IPS-NIHi11 (cell line): ENCODE data around the gene CBFB.
"Not testable (repeated sequence)": the region's sequence is repeated elsewhere in the genome, so short reads cannot be mapped to it uniquely, and the experiment has no call there.

Source experiments
- DNase-seq: peaks from one replicate; pipeline ENCODE4 v3.0.0; 2012; ENCODE audit warnings: mixed read lengths, low spot score

CBFB gene

DNA sequence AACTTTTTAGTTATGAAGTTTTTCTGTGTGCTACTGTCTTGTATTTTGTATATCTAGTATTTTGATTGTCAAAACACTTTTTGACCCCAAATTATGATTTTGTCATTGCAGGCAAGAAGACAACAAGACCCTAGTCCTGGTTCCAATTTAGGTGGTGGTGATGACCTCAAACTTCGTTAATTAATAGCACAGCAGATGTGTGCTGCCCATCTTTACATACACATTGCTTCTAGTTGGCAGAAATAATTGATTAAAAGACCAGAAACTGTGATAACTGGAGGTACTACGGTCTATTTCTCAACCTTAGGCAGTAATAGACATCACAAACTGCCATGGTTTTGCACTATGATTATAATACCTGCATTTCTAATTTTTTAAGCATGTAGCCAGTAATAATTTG lies 69.7 kb downstream of the CBFB start:
- no peak for DNase-seq

DNA sequence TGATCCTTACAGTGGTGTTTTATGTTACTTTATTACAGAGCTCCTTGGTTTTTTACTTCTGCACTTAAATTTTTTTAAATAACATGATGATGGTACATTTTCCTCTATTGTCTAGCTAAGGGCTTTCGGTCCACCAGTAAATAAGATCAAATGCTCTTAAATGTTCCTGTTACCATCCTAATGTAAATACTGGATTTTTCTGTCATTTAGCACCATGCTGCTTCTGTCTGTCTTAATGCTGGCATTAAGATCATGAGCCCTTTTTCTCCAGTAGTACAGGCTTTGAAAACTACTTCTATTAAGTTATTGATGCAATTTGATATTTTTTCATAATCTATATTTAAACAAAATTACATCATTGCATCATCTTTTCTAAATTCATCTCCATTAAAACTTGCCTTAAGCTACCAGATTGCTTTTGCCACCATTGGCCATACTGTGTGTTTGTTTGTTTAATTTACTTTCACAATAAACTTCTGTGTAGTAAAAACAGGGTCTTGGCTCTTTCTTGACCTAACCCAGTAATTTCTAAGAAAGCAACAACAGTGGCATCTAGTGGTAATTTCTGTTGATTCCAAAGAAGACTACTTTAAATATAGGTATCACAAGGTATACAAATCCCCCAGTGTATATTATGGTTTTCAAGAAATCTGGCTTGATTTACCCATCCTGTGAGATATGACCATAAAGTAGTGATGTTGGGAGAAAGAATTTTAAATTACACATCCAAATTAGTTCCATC lies 71.8 kb downstream of the CBFB start:
- DNase-seq: no peak

DNA sequence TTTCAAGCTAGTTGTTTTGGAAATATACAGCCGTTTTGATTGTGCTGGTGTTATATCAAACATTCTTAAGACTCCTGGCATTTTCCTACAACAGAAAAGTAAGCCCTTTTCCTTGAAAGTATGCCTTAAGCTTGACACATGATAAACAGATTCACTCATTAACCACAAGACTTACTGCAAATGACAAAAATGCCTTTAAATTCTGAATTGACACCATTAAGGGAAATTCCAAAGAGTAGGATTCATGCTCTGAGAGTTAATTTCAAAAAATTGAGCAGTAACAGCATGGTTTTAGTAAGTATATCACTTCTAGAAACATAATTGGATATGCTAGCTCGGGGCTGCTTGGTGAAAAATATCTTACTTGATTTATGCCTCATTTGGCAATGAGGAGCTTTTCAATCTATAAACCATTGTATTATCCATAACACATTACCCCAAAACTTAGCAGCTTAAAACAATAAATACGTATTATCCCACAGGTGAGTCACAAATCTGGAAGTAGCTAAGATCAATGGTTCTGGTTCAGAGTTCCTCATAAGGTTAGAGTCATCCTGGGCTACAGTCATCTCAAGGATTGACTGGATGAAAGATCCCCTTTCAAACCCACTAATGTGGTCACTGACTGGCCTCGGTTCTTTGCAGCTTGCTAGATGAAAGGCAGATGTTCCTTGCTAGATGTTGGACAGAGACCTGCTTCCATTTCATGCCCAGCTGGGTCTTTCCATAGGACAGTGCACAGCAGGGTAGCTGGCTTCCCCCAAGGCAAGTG lies 72.5 kb downstream of the CBFB start:
- DNase-seq: no peak

DNA sequence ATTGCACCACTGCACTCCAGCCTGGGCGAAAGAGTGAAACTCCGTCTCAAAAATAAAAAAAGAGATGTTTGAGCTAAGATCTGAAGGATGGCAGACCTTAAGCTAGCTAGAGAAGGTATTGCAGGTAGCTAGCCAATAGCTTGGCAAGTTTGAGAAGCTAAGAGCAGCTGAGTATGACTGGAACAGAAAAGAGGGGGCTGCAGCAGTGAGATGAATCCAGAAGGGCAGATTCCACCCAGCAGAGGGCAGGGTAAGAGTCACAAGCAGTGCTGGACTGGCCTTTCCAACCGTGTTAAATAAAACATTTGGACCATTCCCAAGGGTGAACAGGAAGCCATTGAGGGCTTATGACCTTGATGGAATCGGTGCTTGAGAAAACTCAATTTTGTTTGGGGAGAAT lies 75.1 kb downstream of the CBFB start:
- peak; percentile 54 for DNase-seq

DNA sequence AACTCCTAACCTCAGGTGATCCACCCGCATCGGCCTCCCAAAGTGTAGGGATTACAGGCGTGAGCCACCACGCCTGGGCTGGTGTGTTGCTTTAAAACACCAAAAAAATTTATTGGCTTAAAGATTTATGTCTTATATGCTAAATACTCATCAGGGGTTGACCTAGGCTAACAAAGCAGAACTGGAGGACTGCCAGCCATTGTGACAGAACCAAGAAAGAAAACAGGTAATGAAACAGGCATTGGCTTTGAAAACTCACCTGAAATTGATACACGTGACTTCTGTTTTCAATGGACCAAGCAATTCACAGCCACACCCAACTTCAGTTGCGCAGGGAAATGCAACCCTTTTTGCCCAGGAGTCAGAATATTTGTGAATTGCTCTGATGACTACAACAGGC lies 75.9 kb downstream of the CBFB start:
- no peak for DNase-seq

DNA sequence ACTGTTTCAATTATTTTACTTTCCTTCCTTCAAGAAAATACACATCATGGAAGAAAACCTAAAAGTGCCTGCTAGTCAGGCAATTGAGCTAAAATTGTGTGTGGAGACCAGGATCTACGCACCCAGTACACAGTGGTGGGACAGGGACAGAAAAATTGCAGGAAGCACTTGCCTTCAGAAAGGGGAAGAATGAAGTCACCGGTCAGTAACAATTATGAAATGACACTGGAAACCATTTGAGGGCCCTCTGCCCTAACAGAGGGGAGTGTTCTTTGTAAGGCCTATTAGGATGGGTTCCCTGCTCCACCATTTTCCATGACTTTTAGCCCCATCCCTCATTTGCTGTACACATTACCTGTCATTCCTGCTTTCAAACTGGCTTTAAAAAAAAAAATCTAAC lies 76.3 kb downstream of the CBFB start:
- DNase-seq: no peak

DNA sequence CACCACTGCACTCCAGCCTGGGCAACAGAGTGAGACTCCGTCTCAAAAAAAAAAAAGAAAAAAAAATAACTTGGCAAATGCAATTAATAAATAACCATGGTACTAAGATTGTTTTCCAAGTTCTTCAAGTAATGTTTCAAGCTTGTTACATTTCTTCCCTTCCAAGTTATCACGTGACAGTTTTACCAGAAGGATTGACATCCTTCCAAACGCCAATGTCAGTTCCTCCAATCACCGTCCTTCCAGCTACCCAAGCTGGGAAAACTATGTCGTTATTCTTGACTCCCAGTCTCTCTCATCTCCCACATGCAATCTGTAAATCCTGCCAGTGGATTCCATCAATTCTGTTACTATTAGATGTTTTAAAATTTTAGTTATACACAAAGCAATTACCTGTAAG lies 76.9 kb downstream of the CBFB start:
- no peak for DNase-seq

DNA sequence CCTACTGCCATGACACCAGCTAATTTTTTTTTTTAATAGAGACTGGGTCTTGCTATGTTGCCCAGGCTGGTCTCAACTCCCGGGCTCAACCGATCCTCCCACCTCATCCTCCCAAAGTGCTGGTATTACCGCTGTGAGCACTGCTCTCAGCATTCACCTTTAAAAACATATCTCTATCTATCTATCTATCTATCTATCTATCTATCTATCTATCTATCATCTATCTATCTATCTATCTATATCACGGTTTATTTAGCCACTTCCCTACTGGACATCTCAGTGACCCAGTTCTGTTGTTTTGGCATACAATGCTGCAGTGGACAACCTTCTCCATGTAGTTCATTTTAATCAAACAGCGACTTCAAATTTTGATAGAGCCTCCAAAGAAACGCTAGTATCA lies 79.5 kb downstream of the CBFB start:
- no peak for DNase-seq

DNA sequence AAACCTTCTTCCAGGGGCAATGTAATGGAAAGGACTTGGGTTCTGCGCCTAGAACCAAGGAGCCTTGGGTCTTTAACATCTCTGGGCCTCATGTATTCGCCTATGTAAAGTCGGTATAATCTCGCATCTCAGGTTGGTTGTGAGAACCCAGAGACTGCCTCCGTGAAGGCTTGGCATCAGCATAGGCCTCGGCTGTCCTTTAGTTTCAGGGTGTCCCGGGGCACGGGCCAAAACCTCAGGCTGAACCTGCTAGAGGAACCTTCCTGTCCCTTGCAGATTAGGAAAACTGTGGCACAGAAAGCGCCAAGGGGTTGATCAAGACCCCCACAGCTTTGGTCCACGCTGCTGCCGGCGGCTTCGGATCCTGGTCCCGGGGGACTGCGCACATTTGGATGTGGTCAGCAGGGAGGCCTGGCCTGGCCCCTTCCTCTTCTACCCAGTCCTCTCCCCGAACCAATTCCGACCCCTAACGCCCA lies 80.0 kb downstream of the CBFB start:
- DNase-seq: no peak

DNA sequence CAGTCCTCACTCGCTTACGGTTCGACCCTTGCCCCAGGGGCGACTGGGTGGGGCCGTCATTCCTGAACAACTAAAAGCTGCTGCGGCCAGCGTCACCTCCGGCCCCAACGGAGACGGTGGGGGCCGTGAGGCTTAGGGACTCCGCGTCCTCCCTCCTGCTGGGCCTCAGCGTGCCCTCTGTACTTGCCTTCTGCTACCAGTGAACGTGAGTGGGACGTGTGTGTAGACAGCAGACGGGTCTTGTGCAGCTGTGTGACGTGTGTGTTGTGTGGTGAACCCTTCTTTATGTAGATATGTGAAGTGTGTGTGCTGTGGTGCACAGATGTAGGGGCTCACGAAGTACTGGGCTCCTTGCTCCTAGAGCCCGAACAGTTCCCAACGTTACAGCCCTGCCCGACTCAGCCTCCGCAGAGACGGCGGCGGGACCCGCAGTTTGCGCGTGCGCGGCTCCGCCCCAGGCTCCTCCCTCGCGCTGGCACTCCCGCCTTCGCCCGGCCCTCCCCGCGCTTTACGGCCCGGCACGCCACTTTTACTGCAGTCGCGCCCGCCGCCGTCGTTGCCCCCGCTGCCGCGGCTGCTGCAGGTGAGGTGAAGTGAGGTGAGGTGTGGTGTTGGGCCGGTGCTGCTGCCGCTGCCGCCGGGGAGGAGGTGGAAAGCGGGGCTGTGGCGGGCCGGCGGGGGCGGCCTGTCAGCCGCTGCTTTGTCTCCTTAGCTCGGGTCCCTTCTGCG lies 80.6 kb downstream of the CBFB start, which contains the start of gene PHAF1:
Gene PHAF1, plus strand, starts transcription at position 535 of the 729 bp plus-strand sequence. CDS start 235 bp downstream, outside the sequence.
- DNase-seq: peak; percentile 100

DNA sequence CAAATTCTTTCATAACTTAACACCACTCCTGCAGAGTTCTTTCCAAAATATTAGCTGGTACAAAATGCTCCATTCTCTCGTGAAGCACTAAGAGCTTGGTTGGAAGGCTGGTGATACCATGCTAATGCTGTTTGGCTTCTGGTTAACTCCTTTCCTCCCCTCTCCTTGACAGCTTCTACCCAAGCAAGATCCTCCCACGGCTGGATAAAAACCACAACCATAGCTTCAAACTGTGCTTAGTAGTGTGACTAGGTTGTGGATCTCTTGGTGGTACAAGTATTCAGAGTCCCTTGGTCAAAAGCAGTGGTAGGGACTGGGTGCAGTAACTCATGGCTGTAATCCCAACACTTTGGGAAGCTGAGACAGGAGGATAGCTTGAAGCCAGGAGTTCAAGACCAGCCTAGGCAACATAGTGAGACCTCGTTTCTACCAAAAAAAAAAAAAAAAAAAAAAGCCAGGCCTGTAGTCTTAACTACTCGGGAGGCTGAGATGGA lies 83.0 kb downstream of the CBFB start:
- DNase-seq: no peak

DNA sequence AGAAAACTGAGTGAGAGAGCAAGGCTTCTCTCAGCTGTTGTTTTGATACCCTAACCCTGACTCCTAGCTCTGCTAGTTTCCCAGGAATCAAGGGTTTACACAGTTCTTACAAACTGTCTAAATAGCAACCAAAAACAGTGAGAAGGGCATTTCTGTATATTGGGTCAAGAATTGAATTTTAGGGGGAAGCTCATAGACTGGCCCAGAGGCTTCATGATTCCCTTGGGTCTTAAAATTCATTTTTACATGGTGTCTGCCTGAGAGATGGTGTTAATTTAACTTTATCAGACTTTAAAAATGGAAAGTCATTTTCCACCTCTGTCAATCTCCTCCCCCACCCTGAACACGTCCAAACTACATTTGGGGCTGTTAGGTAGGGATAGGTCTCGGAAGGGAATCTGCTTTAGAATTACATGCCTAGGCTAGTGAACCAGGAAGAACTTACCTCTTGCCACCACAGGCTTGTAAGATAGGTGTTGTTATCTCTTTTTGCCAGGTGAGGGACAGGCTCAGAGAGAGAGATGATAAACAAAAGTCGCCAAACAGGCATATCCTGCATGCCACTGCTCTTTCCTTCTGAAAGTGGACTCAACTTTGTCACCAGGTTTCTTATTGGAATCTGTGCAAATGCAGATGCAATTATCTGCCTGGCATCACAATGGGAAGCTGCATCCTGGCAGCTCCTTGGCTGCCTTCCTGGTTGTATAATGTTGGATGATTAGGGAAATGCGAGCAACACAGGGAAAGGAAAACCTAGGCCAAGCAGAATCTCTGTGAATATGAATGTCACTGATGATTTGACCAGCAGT lies 83.8 kb downstream of the CBFB start:
- no peak for DNase-seq

DNA sequence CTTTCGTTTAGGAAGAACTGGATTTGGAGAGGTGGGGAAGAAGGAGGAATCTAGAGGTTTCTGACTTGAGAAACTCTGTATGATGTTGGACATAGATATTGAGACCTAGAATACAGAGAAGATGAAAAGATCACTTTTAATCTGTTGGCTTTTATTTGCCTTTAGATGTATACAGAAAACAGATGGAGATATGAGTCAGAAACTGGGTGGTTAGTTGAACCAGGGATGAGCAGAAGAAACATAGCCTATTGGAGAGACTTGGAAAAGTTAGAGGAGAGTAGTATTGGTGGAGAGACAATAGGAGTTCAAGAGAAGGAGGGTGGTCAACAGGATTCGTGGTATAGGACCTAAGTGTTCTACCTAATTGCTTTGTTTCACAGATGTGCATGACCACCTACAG lies 85.8 kb downstream of the CBFB start:
- DNase-seq: no peak

DNA sequence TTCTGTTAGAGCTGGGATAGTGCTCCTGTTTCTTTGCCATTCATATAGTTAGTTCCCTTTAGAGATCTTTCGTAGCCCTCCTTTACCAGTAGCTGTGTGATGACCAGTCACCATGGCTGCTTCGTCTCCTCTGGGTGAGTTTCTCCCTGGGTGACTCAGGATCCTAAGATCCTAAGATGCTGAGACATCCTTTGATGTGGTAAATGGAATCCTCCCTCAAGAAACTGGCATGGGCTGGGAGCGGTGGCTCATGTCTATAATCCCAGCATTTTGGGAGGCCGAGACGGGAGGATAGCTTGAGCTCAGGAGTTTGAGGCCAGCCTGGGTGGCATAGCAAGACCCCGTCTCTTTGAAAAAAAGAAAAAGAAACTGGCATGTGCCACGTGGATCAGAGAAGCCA lies 86.7 kb downstream of the CBFB start:
- DNase-seq: no peak

DNA sequence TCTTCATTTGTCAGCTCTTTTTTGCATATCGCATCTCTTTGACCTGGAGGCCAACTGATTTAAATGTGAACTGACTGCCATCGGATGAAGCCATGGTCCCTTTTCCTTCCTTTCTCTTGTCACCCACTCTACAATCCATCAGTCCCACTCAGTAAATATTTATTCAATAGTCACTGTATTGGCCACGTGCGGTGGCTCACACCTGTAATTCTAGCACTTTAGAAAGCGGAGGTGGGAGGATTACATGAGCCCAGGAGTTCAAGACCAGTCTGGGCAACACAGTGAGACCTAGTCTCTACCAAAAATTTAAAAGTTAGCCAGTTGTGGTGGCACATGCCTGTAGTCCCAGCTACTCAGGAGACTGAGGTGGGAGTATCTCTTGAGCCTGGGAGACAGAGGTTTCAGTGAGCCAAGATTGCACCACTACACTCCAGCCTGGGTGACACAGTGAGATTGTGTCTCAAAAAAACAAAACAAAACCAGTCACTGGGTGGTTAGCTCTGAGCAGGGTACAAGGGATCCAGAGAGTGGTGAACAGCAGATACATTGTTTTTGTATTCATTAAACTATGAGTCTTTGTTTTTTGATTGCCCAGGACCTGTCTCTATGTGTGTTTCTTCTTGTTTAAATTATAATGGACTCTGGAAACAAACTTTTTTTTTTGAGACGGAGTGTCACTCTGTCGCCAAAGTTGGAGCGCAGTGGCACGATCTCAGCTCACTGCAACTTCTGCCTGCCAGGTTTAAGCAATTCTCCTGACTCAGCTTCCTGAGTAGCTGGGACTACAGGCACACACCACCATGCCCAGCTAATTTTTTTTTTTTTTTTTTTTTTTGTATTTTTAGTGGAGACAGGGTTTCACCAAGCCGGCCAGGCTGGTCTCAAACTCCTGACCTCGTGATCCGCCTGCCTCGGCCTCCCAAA lies 87.7 kb downstream of the CBFB start:
- DNase-seq: no peak

DNA sequence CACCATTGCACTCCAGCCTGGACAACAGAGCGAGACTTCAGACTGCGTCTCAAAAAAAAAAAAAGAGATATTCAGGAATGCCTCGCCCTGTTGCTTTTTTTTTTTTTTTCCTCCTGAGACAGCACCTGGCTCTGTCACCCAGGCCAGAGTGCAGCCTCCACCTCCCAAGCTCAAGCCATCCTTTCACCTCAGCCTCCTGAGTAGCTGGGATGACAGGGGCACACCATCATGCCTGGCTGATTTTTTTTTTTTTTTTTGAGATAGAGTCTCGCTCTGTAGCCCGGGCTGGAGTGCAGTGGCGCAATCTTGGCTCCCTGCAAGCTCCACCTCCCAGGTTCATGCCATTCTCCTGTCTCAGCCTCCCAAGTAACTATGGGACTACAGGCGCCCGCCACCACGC lies 88.8 kb downstream of the CBFB start:
- DNase-seq: no peak

DNA sequence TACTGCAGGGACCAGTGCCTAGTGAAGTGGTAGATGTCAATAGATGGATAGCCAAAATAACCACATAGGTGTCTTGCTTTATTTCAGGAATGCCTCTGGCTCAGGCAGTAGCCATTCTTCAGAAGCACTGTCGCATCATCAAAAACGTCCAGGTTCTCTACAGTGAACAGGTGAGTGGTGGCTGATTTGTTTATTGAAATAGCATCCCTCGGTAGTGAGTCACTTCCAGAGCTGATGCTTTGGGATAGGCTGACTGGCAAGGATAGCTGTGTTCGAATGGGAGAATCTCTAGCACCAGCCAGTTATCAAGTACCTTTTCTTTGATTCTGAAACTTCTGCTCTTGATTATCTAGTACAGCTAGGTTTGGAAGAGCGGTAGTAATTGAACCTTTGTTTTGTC lies 91.1 kb downstream of the CBFB start:
- no peak for DNase-seq

DNA sequence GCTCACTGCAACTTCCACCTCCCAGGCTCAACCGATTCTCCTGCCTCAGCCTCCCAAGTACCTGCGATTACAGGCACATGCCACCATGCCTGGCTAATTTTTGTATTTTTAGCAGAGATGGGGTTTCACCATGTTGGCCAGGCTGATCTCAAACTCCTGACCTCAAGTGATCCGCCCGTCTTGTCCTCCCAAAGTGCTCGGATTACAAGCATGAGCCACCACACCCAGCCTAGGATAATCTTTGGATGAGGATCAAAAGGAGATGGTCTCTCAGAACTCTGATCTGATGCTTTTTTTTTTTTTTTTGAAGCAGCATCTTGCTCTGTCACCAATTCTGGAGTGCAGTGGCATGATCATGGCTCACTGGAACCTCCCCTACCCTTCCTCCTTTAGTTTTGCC lies 93.8 kb downstream of the CBFB start:
- not testable (repeated sequence) for DNase-seq

DNA sequence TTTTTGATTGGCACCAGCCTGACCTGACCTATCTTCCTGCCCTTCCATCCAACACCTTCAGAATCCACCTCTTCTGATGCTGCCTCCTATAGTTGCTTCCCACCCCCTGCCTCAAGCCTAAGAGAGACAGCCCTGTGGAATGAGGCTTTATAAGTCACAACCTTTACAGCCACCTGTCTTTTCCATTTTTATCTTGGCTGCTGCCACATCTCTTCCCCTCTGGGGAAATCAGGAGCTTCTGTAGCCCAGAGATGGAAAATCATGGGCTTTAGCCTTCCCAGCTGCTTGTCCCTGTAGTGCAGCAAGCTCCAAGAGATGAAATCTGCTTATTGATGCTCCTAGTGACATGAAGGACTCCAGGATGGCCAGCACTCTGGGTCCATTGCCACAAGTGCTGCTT lies 99.5 kb downstream of the CBFB start:
- DNase-seq: no peak

DNA sequence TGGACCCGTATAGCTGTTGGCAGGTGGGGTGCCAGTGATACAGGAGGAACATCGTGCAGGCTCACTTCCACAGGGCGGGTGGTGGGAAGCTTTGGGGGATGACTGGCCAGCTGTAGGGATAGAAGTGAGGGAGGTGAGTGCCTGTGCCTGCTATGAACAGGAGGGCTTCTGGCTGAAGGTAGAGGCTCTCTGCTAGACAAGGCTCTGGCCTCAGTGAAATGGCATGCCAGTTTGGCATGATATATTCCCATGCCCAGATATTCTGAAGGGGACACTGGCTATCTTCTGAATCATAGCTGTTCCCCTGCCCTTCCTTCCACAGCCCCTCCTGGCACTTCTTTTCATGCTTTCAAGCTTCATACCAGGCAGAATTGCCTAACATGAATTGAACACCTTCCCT lies 99.9 kb downstream of the CBFB start:
- no peak for DNase-seq

DNA sequence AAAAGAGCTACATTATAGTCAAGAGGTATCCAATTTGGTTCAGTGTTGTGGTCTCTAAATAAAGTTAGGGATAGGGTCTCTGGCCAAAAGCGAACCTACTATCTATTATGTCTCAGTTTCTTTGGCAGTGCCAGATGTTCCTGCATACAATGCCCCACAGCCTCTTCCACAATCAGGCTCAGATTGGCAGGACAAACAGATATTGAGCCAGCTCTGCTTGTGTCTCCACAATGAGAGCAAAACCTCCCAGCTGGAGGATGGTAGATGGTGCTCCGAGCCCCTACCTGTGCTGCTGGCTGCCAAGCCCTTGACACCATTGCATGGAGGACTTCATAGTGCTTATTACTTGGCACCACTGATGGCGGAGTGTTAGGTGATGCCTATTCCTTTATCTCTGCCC lies 100.5 kb downstream of the CBFB start:
- no peak for DNase-seq
